Brain microvascular endothelial cell (primary cell): Measurements from ENCODE around the gene CFP.

Experiments
- DNase-seq: peaks from one replicate; pipeline ENCODE4 v3.0.0-alpha.2; 2020
- H3K27ac ChIP-seq: fragments of 250-450 bp; sonication (Bioruptor Pico); 2 replicates; pipeline ENCODE4 v1.5.1; 2020; ENCODE audit warnings: mild to moderate bottlenecking, moderate library complexity
- H3K27me3 ChIP-seq: fragments of 250-450 bp; sonication (Bioruptor Pico); replicated peaks from 2 replicates; pipeline ENCODE4 v1.5.1; 2020; ENCODE audit warnings: mild to moderate bottlenecking
- H3K36me3 ChIP-seq: fragments of 250-450 bp; sonication (Bioruptor Pico); replicated peaks from 2 replicates; pipeline ENCODE4 v1.5.1; 2020; ENCODE audit warnings: mild to moderate bottlenecking
- H3K4me3 ChIP-seq: 2 replicates; pipeline ENCODE4 v1.5.1; 2011; ENCODE audit warnings: low read depth, mild to moderate bottlenecking, control low read depth, low read length, moderate library complexity
- CTCF ChIP-seq: IDR thresholded peaks from 2 replicates; pipeline ENCODE4 v1.5.1; 2011; ENCODE audit warnings: low read depth, mild to moderate bottlenecking, moderate library complexity, low read length, control low read depth, inconsistent platforms; ENCODE audit errors: missing control alignments
- in situ Hi-C: cut with HindIII; loops from 2 replicates; pipeline ENCODE4 v1.10.0; 2017; ENCODE audit warnings: low sequenced_read_pairs, low pct_ligation_motif_present

CFP gene

GRCh38 chrX:47625365-47625764 lies 4.4 kb downstream of the CFP start:
- Histone ChIP-seq H3K36me3 (no peaks in the 10 kb centered on the region), H3K27ac (no peak overlapping the region), H3K4me3 (no peak overlapping the region), H3K27me3 (no peaks in the 10 kb centered on the region)
- no peak for TF ChIP-seq CTCF
- no peak for DNase-seq
- in situ Hi-C loops: no loop called here

- peak; percentile 80 for DNase-seq
- no peaks in the 10 kb centered on the region for H3K36me3 ChIP-seq
- no peak overlapping the region for H3K27ac ChIP-seq
- in situ Hi-C loops: no loop called here
- H3K4me3 ChIP-seq: peak overlapping the region; percentile 44
- no peak for TF ChIP-seq CTCF
- H3K27me3 ChIP-seq: no peaks in the 10 kb centered on the region
Observed at GRCh38 chrX:47623540-47624027, 6.1 kb downstream of the CFP start.

GRCh38 chrX:47621851-47622250 lies 7.9 kb downstream of the CFP start:
- H3K36me3 ChIP-seq: no peaks in the 10 kb centered on the region
- no peak overlapping the region for H3K4me3 ChIP-seq
- TF ChIP-seq CTCF: no peak
- in situ Hi-C loops: no loop called here
- H3K27ac ChIP-seq: no peak overlapping the region
- no peak for DNase-seq
- H3K27me3 ChIP-seq: no peaks in the 10 kb centered on the region

- DNase-seq: no peak
- H3K36me3 ChIP-seq: no peaks in the 10 kb centered on the region
- H3K27ac ChIP-seq: no peak overlapping the region
- H3K27me3 ChIP-seq: no peaks in the 10 kb centered on the region
- TF ChIP-seq CTCF: no peak
- in situ Hi-C loops: no loop called here
- no peak overlapping the region for H3K4me3 ChIP-seq
Observed at GRCh38 chrX:47620303-47620685, 9.4 kb downstream of the CFP start.

GRCh38 chrX:47619486-47620302 lies 10.0 kb downstream of the CFP start, which contains the start of gene SYN1:
Gene SYN1 (minus strand): TSS chrX:47619857. CDS start chrX:47619728, 129 bp downstream.
- Histone ChIP-seq H3K27me3 (no peaks in the 10 kb centered on the region), H3K36me3 (no peaks in the 10 kb centered on the region), H3K4me3 (peak within 1 kb of the TSS; percentile 39), H3K27ac (no peak within 1 kb of the TSS)
- DNase-seq: peak; percentile 40
- in situ Hi-C loops: no loop called here
- no peak for TF ChIP-seq CTCF
